Right kidney (tissue), 1 donor: ENCODE data around the gene SH2D3C.
"Not testable (repeated sequence)": the region's sequence is repeated elsewhere in the genome, so short reads cannot be mapped to it uniquely, and the experiment has no call there.

Experiments used
- DNase-seq: peaks from one replicate; pipeline ENCODE4 v3.0.0-alpha.2; 2016

SH2D3C gene

GRCh38 chr9:127768698-127769097, 9.8 kb downstream of the SH2D3C start:
- no peak for DNase-seq

GRCh38 chr9:127767909-127768331, 10.5 kb downstream of the SH2D3C start:
- peak; percentile 51 for DNase-seq

- DNase-seq, result no peak
Observed at GRCh38 chr9:127767410-127767809, 11.1 kb downstream of the SH2D3C start.

GRCh38 chr9:127765418-127765817, 13.0 kb downstream of the SH2D3C start:
- no peak for DNase-seq

GRCh38 chr9:127763918-127764384, 14.5 kb downstream of the SH2D3C start:
- DNase-seq, result peak; percentile 25

GRCh38 chr9:127762111-127762676, 16.3 kb downstream of the SH2D3C start:
- no peak for DNase-seq

- no peak for DNase-seq
Observed at GRCh38 chr9:127761491-127761956, 16.9 kb downstream of the SH2D3C start.

- DNase-seq, result no peak
Observed at GRCh38 chr9:127761061-127761460, 17.4 kb downstream of the SH2D3C start.

GRCh38 chr9:127758843-127759242, 19.6 kb downstream of the SH2D3C start:
- no peak for DNase-seq

- not testable (repeated sequence) for DNase-seq
Observed at GRCh38 chr9:127756776-127757175, 21.7 kb downstream of the SH2D3C start.

GRCh38 chr9:127756233-127756632, 22.2 kb downstream of the SH2D3C start:
- DNase-seq, result no peak

GRCh38 chr9:127755061-127756060, 23.1 kb downstream of the SH2D3C start:
- DNase-seq, result no peak

- peak; percentile 60 for DNase-seq
Observed at GRCh38 chr9:127754099-127755060, 24.1 kb downstream of the SH2D3C start.

- DNase-seq, result no peak
Observed at GRCh38 chr9:127753622-127754021, 24.8 kb downstream of the SH2D3C start.

- no peak for DNase-seq
Observed at GRCh38 chr9:127753148-127753547, 25.3 kb downstream of the SH2D3C start.

- no peak for DNase-seq
Observed at GRCh38 chr9:127751269-127752054, 27.0 kb downstream of the SH2D3C start.

GRCh38 chr9:127749090-127749787, 29.2 kb downstream of the SH2D3C start:
- DNase-seq, result no peak

- no peak for DNase-seq
Observed at GRCh38 chr9:127746959-127747569, 31.4 kb downstream of the SH2D3C start.

- DNase-seq, result no peak
Observed at GRCh38 chr9:127744398-127745110, 33.9 kb downstream of the SH2D3C start.
